Measurements from ENCODE around the gene HPCAL1.

HPCAL1 gene

DNA sequence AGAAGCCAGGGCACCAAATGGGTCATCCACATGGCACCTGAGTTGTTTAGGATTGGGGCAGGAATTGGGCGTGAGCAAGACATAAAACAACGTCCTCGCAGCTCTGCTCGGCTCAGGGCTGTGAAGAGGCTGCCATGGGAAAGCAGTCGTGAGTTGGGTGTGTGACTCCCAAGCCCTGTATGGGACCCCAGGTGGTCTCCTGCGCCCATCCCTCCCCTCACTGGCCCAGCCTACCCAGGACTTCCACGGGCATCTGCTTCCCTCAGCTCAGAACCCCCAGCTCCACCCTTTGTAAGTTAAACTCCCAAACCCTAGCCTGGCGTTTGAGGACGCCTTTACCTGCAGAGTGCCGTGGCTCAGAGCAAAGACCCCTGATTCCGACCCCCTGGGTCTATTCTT, 23.2 kb upstream of the HPCAL1 start:
- H3K27me3 ChIP-seq (ENCODE audit: low read depth, low read length): no peaks in the 10 kb centered on the region
- H3K36me3 ChIP-seq (ENCODE audit: control insufficient read depth in 1 of 2, insufficient read depth in 2 of 2, low read length in 2 of 2): no peaks in the 10 kb centered on the region
- H3K4me3 ChIP-seq (ENCODE audit: low read depth in 1 of 2, low read length in 2 of 2): no peak overlapping the region
- H3K9me3 ChIP-seq (ENCODE audit: control insufficient read depth in 1 of 2, low read length in 2 of 2): no peaks in the 10 kb centered on the region
- H3K4me1 ChIP-seq (ENCODE audit: control insufficient read depth in 1 of 2, insufficient read depth in 2 of 2, low read length in 2 of 2): peaks cover 4 to 6% of the 10 kb centered on the region in 2 donors
- H3K27ac ChIP-seq (ENCODE audit: low read length): no peak overlapping the region

DNA sequence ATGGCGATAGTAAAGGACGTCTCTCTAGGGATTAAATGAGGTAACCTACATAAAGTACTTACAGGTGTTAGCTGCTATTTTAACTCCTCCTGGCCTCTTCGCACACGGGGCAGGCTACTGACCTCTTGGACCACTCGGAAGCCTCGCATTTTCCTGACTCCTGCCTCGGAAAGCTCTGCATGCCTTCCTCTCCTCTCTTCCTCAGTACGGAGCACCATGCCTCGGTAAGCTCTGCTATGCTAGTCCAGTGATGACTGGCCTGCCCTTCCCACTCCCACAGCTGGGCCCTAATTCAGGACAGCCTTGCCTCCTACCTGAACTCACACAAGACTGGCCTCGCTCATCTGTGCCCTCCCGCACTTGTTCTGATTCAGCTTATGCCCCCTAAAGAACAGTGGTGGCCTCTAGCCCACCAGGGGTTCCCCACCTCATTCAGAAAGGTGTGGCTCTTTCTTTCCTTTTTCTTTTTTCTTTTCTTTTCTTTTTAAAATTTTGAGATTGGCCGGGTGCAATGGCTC, 22.7 kb upstream of the HPCAL1 start:
- peaks cover 7 to 10% of the 10 kb centered on the region in 2 donors for H3K4me1 ChIP-seq (ENCODE audit: control insufficient read depth in 1 of 2, insufficient read depth in 2 of 2, low read length in 2 of 2)
- no peaks in the 10 kb centered on the region for H3K36me3 ChIP-seq (ENCODE audit: control insufficient read depth in 1 of 2, insufficient read depth in 2 of 2, low read length in 2 of 2)
- no peaks in the 10 kb centered on the region for H3K9me3 ChIP-seq (ENCODE audit: control insufficient read depth in 1 of 2, low read length in 2 of 2)
- no peaks in the 10 kb centered on the region for H3K27me3 ChIP-seq (ENCODE audit: low read depth, low read length)
- H3K4me3 ChIP-seq (ENCODE audit: low read depth in 1 of 2, low read length in 2 of 2): no peak overlapping the region
- no peak overlapping the region for H3K27ac ChIP-seq (ENCODE audit: low read length)

DNA sequence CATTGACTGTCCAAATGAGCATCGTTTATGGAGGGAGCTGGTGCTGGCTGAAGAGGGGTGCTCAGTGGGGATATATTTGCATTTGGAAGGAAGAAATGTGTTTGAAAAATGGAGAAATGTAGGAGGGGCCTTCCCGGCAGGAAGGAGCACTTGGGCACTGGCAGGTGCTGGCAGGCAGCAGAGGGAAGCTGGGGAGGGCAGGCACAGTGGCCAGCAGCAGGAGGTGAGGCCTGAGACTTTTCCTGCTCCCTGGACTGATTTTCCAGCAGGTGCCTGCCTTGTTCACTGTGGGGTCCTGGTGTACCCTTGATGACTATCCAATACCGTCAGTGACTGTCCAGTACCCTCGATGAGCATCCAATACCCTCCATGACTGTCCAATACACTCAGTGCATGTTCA, 20.8 kb upstream of the HPCAL1 start:
- Histone ChIP-seq H3K36me3 (ENCODE audit: control insufficient read depth in 1 of 2, insufficient read depth in 2 of 2, low read length in 2 of 2) (no peaks in the 10 kb centered on the region), H3K9me3 (ENCODE audit: control insufficient read depth in 1 of 2, low read length in 2 of 2) (no peaks in the 10 kb centered on the region), H3K27me3 (ENCODE audit: low read depth, low read length) (no peaks in the 10 kb centered on the region), H3K4me3 (ENCODE audit: low read depth in 1 of 2, low read length in 2 of 2) (no peak overlapping the region), H3K27ac (ENCODE audit: low read length) (no peak overlapping the region), H3K4me1 (ENCODE audit: control insufficient read depth in 1 of 2, insufficient read depth in 2 of 2, low read length in 2 of 2) (peaks cover 9 to 29% of the 10 kb centered on the region in 2 donors)

DNA sequence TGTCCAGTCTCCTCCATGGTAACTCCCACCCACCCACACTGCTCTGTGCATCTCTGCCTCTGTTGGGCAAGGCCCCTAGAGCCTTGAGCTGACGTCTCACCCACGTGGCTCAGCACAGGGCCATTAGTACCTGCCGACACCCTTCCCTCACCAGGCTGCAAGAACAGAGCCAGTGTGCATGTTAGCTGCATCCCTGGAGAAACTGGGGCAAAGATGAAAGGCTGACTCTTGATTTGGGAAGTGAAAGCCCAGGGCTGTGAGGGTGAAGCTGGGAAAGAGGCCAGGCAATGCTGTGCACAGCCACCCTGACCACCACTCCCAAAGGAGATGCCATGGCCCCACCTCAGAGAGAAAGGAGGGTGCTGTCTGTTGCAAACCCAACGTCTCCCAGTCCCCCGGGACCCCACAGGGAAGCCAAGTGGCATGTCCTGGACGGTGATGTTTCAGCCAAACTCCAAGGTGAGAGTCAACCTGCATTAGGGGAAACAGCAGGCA, 20.0 kb upstream of the HPCAL1 start:
- H3K36me3 ChIP-seq (ENCODE audit: control insufficient read depth in 1 of 2, insufficient read depth in 2 of 2, low read length in 2 of 2): no peaks in the 10 kb centered on the region
- no peak overlapping the region for H3K27ac ChIP-seq (ENCODE audit: low read length)
- no peaks in the 10 kb centered on the region for H3K9me3 ChIP-seq (ENCODE audit: control insufficient read depth in 1 of 2, low read length in 2 of 2)
- peaks cover 9 to 31% of the 10 kb centered on the region in 2 donors for H3K4me1 ChIP-seq (ENCODE audit: control insufficient read depth in 1 of 2, insufficient read depth in 2 of 2, low read length in 2 of 2)
- no peaks in the 10 kb centered on the region for H3K27me3 ChIP-seq (ENCODE audit: low read depth, low read length)
- no peak overlapping the region for H3K4me3 ChIP-seq (ENCODE audit: low read depth in 1 of 2, low read length in 2 of 2)

DNA sequence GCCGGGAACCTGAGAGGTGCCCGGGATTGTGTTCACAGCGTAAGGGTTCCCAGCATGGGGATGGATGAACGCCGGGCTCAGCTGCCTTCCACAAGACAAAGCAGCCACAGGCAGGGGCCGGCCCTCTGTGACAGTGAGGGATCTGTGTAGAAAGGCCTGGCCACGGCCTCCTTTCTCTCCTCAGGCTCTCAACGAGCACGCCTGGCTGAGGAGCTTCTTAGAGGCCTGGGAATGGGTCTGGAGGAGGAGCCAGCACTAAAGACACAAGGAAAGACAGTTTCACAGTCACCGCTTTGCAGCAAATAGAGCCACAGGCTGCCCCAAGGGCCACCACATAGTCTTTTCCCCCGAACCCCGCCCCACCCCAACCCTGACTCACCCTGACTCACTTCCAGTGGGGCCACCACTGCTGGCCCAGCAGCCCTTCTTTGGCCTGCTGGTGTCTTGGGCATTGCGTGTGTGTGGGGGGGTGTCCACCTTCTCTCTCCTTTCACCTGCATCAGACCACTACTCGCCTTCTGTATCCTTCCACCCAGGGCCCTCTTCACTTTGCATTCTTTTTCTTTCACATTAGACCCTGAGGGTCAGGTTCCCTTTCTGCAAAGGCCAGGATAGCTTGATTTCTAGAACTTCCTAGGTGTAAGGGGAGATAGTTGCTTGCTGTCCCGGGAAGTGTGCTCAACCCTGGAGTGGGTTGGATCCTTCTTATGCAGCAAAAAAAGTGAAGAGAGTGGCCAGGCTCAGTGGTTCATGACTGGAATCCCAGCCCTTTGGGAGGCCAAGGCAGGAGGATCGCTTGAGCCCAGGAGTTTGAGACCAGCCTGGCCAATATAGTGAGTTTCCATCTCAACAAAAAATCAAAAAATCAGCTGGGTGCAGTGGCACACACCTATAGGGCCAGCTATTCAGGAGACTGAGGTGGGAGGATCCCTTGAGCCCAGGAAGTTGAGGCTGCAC, 19.3 kb upstream of the HPCAL1 start:
- Histone ChIP-seq H3K27me3 (ENCODE audit: low read depth, low read length) (no peaks in the 10 kb centered on the region), H3K9me3 (ENCODE audit: control insufficient read depth in 1 of 2, low read length in 2 of 2) (no peaks in the 10 kb centered on the region), H3K27ac (ENCODE audit: low read length) (no peak overlapping the region), H3K4me1 (ENCODE audit: control insufficient read depth in 1 of 2, insufficient read depth in 2 of 2, low read length in 2 of 2) (peaks cover 9 to 31% of the 10 kb centered on the region in 2 donors), H3K4me3 (ENCODE audit: low read depth in 1 of 2, low read length in 2 of 2) (no peak overlapping the region), H3K36me3 (ENCODE audit: control insufficient read depth in 1 of 2, insufficient read depth in 2 of 2, low read length in 2 of 2) (no peaks in the 10 kb centered on the region)

DNA sequence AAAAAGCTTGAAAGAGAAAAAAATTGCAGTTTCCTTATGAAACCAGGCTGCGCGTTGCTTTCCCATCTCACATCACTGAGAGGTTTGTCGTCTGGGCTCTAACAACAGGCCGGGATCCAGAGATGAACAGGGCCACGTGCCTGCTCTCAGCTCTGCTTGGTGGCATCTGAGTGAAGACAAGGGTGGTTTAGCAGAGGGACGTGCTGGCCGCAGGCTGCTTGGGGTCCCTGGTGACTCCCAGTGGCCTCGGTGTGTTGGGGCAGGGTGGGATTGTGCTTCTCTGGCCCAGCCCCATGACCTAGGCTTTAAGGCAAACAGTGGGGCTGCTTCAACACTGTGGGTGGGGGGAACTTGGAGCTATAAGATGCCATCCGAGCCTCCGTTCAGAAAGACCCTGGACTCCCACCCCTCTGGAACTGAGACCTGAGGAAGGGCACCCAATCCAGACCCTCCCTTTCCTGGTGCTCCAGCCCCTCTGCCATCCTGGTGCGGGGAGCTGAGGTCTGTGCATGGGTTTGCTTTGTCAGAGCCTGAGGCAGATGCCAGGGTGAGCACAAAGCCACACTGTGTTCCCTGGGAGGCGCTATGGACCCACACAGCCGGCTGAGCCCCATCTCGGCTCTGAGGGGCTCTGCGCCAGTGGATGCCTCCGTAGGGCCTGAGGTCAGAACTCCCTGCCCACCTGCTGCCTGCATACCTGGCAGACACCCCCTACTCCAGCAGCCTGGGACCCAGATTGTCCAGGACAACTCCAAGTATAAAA, 18.4 kb upstream of the HPCAL1 start:
- Histone ChIP-seq H3K4me3 (ENCODE audit: low read depth in 1 of 2, low read length in 2 of 2) (no peak overlapping the region), H3K9me3 (ENCODE audit: control insufficient read depth in 1 of 2, low read length in 2 of 2) (no peaks in the 10 kb centered on the region), H3K27ac (ENCODE audit: low read length) (no peak overlapping the region), H3K27me3 (ENCODE audit: low read depth, low read length) (no peaks in the 10 kb centered on the region), H3K4me1 (ENCODE audit: control insufficient read depth in 1 of 2, insufficient read depth in 2 of 2, low read length in 2 of 2) (peaks cover 5 to 31% of the 10 kb centered on the region in 2 donors), H3K36me3 (ENCODE audit: control insufficient read depth in 1 of 2, insufficient read depth in 2 of 2, low read length in 2 of 2) (no peaks in the 10 kb centered on the region)

DNA sequence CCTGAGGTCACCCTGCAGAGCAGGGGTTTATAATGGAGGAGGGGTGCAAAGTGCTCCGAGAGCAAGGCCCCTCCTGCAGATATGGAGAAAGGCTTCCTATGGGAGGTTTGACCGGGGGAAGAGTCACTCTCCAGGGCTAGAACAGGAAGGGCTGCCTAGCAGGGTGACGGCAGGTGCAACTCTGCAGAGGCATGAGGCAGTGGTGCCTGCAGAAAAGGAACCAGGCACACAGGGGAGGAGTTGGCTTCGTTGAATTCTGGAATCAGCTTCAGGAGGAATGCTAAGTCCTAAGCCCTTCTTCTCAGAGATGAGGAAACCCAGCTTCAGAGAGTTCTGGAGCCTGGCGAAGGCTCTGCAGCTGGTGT, 17.5 kb upstream of the HPCAL1 start:
- H3K27ac ChIP-seq (ENCODE audit: low read length): no peak overlapping the region
- H3K36me3 ChIP-seq (ENCODE audit: control insufficient read depth in 1 of 2, insufficient read depth in 2 of 2, low read length in 2 of 2): no peaks in the 10 kb centered on the region
- peaks cover 5 to 31% of the 10 kb centered on the region in 2 donors for H3K4me1 ChIP-seq (ENCODE audit: control insufficient read depth in 1 of 2, insufficient read depth in 2 of 2, low read length in 2 of 2)
- H3K27me3 ChIP-seq (ENCODE audit: low read depth, low read length): no peaks in the 10 kb centered on the region
- H3K4me3 ChIP-seq (ENCODE audit: low read depth in 1 of 2, low read length in 2 of 2): no peak overlapping the region
- no peaks in the 10 kb centered on the region for H3K9me3 ChIP-seq (ENCODE audit: control insufficient read depth in 1 of 2, low read length in 2 of 2)

DNA sequence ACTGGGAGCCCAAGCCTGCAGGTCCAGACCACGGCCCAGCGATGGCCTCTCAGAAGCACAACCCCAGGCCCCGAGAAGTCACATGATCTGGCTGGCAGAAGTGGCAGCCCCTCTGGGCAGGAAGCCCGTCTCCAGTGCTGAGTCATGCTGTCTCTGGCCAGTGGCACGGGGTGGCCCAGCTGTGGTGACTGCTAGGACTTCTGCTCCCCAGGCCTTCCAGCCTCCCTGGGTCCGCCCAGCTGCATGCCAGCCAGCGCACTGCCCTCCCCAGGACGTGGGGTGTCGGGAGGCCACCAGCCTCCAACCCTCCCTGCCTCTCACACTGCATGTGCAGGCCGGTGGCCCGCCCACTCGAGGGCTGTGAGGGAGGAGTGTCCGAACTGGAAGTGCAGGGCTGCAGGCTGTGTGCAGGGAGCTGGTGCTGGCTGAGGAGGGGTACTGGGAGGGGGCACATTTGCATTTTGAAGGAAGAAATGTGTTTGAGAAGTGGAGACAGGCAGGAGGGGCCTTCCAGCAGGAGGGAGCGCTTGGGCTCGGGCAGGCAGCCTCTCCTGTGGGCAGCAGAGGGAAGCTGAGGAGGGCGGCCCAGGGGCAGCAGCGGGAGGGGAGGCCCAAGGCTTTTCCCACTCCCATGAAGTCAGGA, 17.0 kb upstream of the HPCAL1 start:
- Histone ChIP-seq H3K36me3 (ENCODE audit: control insufficient read depth in 1 of 2, insufficient read depth in 2 of 2, low read length in 2 of 2) (no peaks in the 10 kb centered on the region), H3K9me3 (ENCODE audit: control insufficient read depth in 1 of 2, low read length in 2 of 2) (no peaks in the 10 kb centered on the region), H3K27ac (ENCODE audit: low read length) (no peak overlapping the region), H3K4me3 (ENCODE audit: low read depth in 1 of 2, low read length in 2 of 2) (no peak overlapping the region), H3K27me3 (ENCODE audit: low read depth, low read length) (no peaks in the 10 kb centered on the region), H3K4me1 (ENCODE audit: control insufficient read depth in 1 of 2, insufficient read depth in 2 of 2, low read length in 2 of 2) (peaks cover 5 to 31% of the 10 kb centered on the region in 2 donors)

DNA sequence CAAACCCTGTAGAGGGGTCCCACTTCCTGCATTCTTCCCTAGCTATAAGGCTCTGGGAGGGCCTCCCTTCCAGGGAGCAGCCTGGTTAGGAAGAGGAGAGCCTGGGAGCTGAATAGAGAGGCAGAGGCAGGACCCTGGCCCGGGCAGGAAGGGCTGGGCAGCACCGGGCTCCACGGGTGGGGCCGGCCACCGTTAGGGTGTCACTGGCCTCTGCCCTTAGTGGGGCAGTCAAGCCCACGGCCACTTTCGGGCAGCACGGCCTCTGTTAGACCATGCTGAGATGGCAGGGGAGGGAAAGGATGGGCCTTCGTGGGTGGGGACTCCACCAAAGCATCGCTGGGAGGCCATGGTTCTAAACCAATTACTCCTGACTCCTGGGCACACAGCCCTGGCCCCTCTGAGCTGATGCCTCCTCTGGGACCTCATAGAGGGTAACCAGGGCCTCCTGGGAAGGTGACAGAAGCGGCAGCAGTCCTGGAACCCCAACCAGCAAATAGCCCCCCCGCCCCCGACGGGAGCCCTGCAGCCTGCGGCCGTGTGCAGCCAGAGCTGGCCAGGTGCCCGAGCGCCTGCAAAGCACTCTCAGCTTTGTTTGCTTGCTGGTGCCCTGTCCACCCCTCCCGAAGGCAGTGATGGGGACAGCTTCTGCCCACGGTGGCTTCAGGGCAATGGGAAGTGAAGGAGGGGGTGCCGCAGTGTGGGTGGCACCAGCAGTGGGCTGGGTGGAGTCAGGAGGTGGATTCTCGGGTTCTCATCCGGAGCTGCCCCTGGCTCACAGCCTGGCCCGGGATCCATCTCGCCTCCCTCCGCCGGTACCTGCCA, 16.3 kb upstream of the HPCAL1 start:
- Histone ChIP-seq H3K4me3 (ENCODE audit: low read depth in 1 of 2, low read length in 2 of 2) (no peak overlapping the region), H3K9me3 (ENCODE audit: control insufficient read depth in 1 of 2, low read length in 2 of 2) (no peaks in the 10 kb centered on the region), H3K36me3 (ENCODE audit: control insufficient read depth in 1 of 2, insufficient read depth in 2 of 2, low read length in 2 of 2) (no peaks in the 10 kb centered on the region), H3K27me3 (ENCODE audit: low read depth, low read length) (no peaks in the 10 kb centered on the region), H3K4me1 (ENCODE audit: control insufficient read depth in 1 of 2, insufficient read depth in 2 of 2, low read length in 2 of 2) (peaks cover 5 to 31% of the 10 kb centered on the region in 2 donors), H3K27ac (ENCODE audit: low read length) (no peak overlapping the region)

DNA sequence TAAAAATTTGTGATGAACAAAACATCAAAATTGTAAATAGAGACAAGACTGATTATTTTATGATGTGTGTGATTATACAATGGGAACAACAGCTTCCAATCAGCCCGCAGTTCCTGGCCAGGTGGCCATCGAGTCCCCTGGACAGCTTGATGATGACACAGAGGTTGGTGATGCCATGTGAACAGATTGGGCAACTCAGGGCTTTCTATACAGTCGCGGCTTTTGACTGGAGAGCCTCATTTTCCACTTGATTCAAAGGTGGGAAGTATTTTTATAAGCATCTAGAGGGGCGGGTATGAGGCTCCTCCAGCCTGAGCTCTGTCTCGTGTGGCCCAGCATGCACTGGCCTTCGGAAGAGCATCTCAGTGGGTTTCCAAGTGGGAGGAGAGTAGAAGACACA, 14.9 kb upstream of the HPCAL1 start:
- Histone ChIP-seq H3K4me3 (ENCODE audit: low read depth in 1 of 2, low read length in 2 of 2) (no peak overlapping the region), H3K27ac (ENCODE audit: low read length) (no peak overlapping the region), H3K27me3 (ENCODE audit: low read depth, low read length) (no peaks in the 10 kb centered on the region), H3K9me3 (ENCODE audit: control insufficient read depth in 1 of 2, low read length in 2 of 2) (no peaks in the 10 kb centered on the region), H3K4me1 (ENCODE audit: control insufficient read depth in 1 of 2, insufficient read depth in 2 of 2, low read length in 2 of 2) (peaks cover 5 to 29% of the 10 kb centered on the region in 2 donors), H3K36me3 (ENCODE audit: control insufficient read depth in 1 of 2, insufficient read depth in 2 of 2, low read length in 2 of 2) (no peaks in the 10 kb centered on the region)
